ENCODE measurements around the gene NCL.
"Not testable (repeated sequence)": the region's sequence is repeated elsewhere in the genome, so short reads cannot be mapped to it uniquely, and the experiment has no call there.

The NCL gene

DNA sequence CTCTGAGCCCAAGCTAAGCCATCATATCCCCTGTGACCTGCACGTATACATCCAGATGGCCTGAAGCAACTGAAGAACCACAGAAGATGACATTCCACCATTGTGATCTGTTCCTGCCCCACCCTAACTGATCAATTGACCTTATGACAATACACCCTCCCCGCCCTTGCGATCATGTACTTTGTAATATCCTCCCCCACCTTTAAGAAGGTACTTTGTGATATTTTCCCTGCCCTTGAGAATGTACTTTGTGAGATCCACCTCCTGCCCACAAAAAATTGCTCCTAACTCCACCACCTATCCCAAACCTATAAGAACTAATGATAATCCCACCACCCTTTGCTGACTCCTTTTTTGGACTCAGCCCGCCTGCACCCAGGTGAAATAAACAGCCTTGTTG lies 33.8 kb downstream of the NCL start:
- not testable (repeated sequence) for DNase-seq (ENCODE audit: low read depth, low spot score)

GRCh38 chr2:231429901-231430300 lies 34.4 kb downstream of the NCL start:
- no peak for DNase-seq (ENCODE audit: low read depth, low spot score)

DNA sequence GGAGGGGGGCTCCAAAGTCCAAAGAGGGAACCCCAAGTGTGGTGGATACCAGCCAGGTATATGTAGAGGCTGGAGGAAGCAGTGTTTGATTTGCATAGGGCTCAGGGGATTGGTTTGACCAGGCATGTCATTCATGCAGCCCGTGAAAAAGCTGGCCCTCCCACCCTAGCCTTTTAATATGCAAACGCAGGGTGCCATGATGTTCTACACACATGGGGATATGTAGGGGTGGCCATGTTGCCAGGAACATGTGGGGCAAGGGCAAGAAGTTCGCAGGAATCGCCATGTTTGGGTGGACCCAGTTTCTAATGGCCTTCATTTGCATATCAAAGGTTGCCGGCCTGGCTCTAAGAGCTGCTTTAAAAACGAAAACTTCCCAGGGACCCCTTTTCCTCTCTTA lies 35.1 kb downstream of the NCL start:
- no peak for DNase-seq (ENCODE audit: low read depth, low spot score)

GRCh38 chr2:231427116-231427515 lies 37.2 kb downstream of the NCL start:
- no peak for DNase-seq (ENCODE audit: low read depth, low spot score)

DNA sequence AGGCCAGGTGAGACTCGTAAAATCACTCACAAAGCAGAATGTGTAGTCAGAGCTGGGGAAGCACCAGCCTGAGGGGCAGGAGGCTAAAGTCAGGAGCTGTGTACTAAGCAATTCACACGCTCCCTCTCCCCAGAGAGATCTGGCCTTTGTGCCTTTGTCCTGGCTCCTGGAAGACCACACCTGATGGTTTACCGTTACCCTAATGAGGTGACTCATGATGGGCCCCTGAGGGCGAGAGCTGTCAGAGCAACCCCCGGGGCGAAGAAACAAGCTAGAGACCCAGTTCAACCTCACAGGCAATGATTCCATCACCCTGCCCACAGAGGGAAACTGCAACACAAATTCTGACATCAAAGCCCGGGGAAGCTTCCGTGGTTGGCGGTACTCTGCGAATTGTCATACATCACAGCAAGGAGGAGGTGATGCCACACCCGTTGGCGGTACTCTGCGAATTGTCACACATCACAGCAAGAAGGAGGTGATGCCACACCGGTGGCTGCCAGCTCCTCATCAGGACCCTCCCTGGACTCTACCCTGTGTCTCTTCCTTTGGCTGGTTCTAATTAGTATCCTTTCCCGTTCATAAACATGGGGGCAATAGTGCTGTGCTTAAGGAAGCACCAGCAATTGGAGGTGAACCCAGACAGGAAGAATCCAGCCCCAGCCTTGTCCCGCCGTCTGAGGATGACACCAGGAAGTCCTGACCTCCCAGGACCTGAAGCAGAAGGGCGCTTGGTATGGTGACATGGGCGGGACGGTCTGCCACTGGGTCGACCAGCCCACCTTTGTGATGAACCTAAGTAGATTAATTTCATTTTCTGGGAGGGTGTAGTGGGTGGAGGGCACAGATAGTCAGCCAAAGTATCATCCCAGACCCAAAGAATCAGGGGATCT lies 38.2 kb downstream of the NCL start:
- no peak for DNase-seq (ENCODE audit: low read depth, low spot score)

DNA sequence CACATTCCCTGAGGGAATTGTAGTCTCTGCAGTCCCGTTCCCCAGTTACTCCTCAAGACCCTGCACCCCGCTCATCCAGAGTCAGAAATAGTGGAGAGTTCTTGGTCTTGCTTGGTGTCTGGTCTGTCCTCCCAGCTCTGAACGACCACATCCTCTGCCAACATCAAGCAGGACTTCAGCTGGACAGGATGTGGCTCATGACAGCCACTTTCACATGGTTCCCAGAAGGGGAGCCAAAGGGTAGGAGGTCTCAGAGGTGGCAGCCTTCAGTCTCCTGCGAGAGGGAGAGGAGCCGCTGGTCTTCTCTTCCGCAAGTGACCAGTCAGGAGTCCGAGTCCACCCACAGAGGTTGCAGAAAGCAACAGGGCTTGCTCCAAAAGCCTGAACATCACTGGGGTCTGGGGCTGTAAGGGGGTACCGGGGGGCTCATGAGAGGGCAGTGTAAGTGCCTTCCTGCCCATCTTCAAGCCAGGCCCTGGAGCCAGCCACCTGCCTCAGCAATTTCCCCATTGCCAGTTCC lies 38.9 kb downstream of the NCL start:
- no peak for DNase-seq (ENCODE audit: low read depth, low spot score)

- no peak for DNase-seq (ENCODE audit: low read depth, low spot score)
Measured at GRCh38 chr2:231423176-231423575, 41.1 kb downstream of the NCL start.

DNA sequence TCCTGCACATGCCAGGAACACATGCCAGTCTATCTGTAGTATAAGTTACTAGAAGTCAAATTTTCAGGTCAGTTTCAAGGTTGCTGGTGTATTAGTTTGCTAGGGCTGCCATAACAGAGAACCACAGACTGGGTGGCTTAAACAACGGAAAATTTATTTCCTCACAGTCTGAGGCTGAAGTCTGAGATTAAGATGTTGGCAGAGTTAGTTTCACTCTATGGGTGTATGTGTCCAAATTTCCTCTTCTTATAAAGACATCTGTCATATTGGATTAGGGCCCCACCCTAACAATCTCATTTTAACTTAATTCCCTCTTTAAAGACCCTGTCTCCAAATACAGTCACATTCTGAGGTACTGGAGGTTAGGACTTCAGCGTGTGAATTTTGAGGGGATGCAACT lies 42.2 kb downstream of the NCL start:
- DNase-seq (ENCODE audit: low read depth, low spot score): no peak

DNA sequence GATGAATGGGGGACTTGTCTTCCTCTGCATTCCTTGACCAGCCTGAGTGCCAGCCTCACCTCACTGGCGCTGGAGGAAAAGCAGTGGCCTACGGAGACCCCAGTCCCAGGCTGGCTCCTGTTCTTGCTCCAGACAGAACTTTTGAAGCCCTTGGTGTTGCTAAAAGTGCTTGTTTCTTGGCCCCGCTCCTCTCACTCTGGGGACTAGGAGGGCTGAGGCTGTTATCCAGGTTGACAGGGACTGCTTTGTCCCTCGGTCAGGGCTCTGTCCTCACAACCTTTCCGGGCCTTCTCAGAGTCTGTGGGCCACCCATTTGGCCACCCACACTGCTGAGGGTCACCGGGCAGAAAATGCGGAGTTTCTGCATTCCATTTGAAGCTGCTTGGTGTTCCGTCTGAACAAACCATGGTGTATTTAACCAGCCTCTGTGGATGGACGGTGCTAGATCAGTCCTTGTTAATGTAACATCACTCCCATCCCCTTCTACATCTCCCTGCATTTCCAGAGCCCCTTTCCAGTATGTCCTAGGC lies 43.2 kb downstream of the NCL start:
- DNase-seq (ENCODE audit: low read depth, low spot score): no peak

DNA sequence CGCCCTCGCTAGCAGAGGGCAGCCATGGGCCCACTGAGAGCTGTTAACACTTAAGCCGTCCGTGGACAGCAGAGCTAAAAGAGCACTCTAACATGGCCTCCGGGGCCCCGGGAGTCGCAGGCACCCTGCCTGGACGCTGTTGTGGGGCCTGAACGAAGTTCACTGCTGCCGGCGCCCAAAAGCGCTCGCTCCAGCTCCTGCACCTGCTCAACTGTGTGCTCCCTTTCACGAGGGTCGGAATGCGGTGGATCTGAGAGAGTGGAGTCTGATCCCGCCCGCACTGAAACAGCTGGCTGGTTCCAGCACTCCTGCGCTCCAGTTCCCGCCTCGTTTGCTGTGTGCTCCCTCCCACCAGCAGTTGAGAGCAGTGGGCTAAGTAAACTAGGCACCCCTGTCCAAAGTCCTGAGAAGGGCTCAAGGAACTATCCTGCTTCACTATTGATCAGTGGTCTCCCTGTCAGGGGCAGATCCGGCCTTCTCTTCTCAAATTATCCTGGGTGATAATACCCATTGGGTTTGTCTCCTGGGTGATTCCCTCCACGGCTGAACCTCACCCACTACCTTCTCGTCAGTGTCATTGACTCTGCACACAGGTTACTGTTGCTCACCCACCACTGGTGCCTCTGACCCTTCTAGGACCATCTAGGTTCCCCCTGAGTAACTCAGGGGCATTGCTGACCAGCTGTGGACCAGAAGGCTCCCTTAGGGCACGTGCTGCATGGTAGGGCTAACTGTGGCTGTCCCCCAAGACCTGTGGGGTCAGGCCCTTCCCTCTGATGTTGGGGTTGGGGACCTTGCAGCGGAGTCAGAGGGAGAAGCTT lies 45.3 kb downstream of the NCL start:
- DNase-seq (ENCODE audit: low read depth, low spot score): no peak

- DNase-seq (ENCODE audit: low read depth, low spot score): no peak
Measured at GRCh38 chr2:231415029-231415428, 49.3 kb downstream of the NCL start.

DNA sequence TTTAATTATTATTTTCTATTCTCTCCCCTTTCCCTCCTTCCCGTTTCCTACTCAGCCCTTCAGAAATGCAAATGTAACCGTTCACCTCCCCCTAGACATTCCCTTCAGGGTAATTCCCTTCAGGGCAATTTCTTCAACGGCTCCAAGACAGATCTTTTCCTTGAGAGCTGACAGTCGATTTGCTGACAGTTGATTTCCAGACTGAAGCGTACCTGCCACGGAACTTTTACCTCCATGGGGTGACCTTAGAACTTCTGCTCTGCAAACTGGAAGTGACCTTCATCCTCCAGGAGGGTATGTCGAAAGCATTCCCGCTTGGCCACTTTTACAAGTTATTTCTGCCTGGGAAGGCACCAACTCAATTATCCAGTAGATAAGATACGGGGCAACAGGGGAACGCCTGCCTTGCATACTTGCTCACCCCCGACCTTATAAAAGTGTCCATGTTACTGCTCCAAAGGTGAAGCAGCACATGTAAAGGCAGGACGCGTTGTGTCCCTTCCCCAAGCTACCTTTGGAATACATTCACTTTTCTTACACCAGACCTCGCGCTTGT lies 50.3 kb downstream of the NCL start:
- DNase-seq (ENCODE audit: low read depth, low spot score): no peak

- no peak for DNase-seq (ENCODE audit: low read depth, low spot score)
Measured at GRCh38 chr2:231413456-231413855, 50.8 kb downstream of the NCL start.

DNA sequence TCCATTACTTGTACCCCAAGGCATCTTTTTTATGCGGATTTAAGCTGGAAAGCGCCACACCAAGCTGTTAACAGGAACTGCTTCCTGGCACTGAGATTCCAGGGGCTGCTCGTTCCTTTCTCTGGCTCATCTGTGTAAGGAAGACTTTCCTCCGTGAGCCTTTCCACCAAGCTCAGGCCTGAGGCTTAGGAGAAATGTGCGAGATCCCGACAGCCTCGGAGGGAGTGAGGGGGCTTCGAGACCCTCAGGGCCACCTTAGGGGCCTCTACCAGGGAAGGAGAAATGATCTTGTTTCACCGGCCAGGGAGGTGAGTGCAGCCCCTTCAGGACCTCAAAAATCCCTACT lies 51.7 kb downstream of the NCL start:
- DNase-seq (ENCODE audit: low read depth, low spot score): no peak

- peak; percentile 31 for DNase-seq (ENCODE audit: low read depth, low spot score)
Measured at GRCh38 chr2:231411831-231412617, 52.3 kb downstream of the NCL start.

GRCh38 chr2:231411237-231411636 lies 53.0 kb downstream of the NCL start:
- DNase-seq (ENCODE audit: low read depth, low spot score): no peak

DNA sequence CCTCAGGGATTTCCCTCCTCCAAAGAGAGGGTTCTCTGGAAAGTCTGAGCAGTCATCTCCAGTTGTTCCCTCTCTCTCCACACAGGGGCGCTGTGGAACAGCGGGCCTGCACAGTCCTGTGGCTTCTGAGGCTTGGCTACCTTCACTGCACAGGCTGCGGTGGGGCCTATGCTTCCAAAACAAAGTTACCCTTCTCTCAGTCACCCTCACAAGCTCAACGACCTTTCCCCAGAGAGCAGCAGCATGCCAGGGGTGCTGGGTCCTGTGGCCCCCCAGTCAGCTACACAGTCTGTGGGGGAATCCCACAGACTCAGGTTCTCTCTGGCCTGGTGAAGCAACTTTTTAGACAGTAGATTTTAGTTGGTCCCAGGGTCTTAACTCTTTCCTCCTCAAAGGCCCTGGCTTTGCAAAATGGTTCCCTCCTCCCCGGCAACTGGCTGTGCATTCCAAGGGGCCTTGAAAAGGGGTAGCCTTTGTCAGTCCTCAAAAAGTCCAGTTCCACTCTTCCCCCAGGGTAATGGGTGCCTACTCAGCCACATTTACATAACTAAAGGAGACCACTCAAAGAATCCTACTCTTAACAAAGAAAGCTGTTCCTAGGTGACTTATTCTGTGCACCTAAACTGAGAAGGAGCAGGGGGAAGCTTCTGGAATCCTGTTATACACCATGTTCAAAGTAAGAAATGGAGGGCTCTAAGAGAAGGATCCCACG lies 53.8 kb downstream of the NCL start:
- no peak for DNase-seq (ENCODE audit: low read depth, low spot score)

GRCh38 chr2:231409776-231410175 lies 54.5 kb downstream of the NCL start:
- DNase-seq (ENCODE audit: low read depth, low spot score): no peak

- not testable (repeated sequence) for DNase-seq (ENCODE audit: low read depth, low spot score)
Measured at GRCh38 chr2:231408304-231408703, 56.0 kb downstream of the NCL start.

GRCh38 chr2:231407686-231408085 lies 56.6 kb downstream of the NCL start:
- not testable (repeated sequence) for DNase-seq (ENCODE audit: low read depth, low spot score)

Data from activated CD4-positive, CD25-positive, alpha-beta regulatory T cell treated with anti-CD3 and anti-CD28 coated beads, Interleukin-2, amount 50 U/mL, for 16 hours (primary cell).